AG04450 (cell line): ENCODE measurements around the gene GMDS. TPM values are rescaled to one million over a fixed set of nuclear protein-coding genes. Genes with fewer than 3 reads are reported as not detected.

Source experiments
- CTCF ChIA-PET: fragments of 300-600, 350-600 bp; formaldehyde crosslinking; extraction: SDS; loops from one replicate; lab custom pipeline; 2022; ENCODE audit warnings: antibody characterized with exemption, inconsistent platforms; lab: Charles Lee
- POLR2A ChIA-PET: fragments of 350-600 bp; formaldehyde crosslinking; extraction: SDS; loops from one replicate; lab custom pipeline; 2021; ENCODE audit warnings: antibody characterized with exemption, inconsistent platforms; lab: Yijun Ruan, JAX
- DNase-seq: peaks from one replicate; pipeline ENCODE4 v3.0.0-alpha.2; 2011; ENCODE audit warnings: low read depth, low spot score
- H3K27ac ChIP-seq: one replicate; pipeline ENCODE4 v1.5.1; 2012; ENCODE audit warnings: low read depth, low read length, control low read depth
- H3K27me3 ChIP-seq: one replicate; pipeline ENCODE4 v1.6.0; 2012; ENCODE audit warnings: low read length; ENCODE audit not compliant: control insufficient read depth, insufficient read depth
- H3K4me3 ChIP-seq: 2 replicates; pipeline ENCODE4 v1.5.1; 2011; ENCODE audit warnings: mild to moderate bottlenecking, low read depth, low read length, control low read depth
- H3K9me3 ChIP-seq: 2 replicates; pipeline ENCODE4 v1.5.1; 2012; ENCODE audit warnings: low read length; ENCODE audit not compliant: control insufficient read depth, insufficient read depth
- polyA plus RNA-seq: library from polyadenylated mRNA; depleted of rRNA; stranded (reverse); fragments of >200 nt; gene quantifications from 2 replicates; pipeline ENCODE4 v1.2.3, GENCODE V29; 2011
- TF ChIP-seq, protein P1 (sequence below): IDR thresholded peaks from 2 replicates; pipeline ENCODE4 v1.5.1; 2011; ENCODE audit warnings: low read depth, low read length, control low read depth, inconsistent platforms

Gene GMDS
- polyA plus RNA-seq, 1 experiment: 26.4 TPM

DNA sequence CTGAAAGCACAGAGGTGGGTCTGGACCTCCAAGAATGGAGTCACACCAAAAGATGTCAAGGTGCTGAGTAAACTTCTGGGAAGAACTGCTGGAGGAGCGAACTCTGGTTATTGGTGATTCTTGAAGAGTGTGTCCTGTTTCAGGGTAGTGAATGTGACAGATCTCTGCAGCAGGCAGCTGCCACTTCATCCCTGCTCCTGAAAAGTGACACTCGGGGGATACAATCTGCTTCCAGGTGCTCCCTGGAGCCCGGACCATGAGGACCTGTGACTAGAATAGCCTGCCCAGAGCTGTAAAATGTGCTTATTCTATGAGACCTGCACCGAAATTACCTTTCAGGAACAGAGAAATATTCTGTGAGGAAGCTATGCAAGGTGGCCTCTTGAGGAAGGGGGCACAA lies 444.6 kb downstream of the GMDS start:
- Histone ChIP-seq H3K9me3 (no peaks in the 10 kb centered on the region), H3K4me3 (no peak overlapping the region), H3K27me3 (no peaks in the 10 kb centered on the region), H3K27ac (no peak overlapping the region)
- TF ChIP-seq, protein P1, sequence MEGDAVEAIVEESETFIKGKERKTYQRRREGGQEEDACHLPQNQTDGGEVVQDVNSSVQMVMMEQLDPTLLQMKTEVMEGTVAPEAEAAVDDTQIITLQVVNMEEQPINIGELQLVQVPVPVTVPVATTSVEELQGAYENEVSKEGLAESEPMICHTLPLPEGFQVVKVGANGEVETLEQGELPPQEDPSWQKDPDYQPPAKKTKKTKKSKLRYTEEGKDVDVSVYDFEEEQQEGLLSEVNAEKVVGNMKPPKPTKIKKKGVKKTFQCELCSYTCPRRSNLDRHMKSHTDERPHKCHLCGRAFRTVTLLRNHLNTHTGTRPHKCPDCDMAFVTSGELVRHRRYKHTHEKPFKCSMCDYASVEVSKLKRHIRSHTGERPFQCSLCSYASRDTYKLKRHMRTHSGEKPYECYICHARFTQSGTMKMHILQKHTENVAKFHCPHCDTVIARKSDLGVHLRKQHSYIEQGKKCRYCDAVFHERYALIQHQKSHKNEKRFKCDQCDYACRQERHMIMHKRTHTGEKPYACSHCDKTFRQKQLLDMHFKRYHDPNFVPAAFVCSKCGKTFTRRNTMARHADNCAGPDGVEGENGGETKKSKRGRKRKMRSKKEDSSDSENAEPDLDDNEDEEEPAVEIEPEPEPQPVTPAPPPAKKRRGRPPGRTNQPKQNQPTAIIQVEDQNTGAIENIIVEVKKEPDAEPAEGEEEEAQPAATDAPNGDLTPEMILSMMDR: no peak
- CTCF ChIA-PET: interaction anchor here (1.1 kb wide), 1 partner anchor 304 kb away, joined by 3 read pairs; no protein-coding TSS in a partner anchor
- no peak for DNase-seq
- POLR2A ChIA-PET: no interaction called here

DNA sequence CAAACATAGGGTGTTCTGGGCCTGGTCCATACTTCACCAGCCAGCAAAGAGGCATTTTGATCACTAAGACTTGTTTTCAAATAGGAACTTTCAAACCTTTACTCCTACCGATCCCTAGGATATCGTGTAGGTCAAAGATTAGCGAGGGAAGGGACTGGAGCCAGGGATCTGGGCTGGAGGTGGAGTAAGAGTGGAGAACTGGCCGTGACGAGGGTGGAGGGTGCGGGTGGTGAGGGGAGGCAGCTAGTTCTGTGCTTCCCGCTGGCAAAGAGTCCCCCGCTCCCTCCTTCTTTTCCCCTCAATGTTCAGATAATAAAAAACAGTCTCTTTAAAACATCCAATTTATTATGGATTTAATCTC lies 446.5 kb downstream of the GMDS start:
- no peak overlapping the region for H3K4me3 ChIP-seq
- no peaks in the 10 kb centered on the region for H3K27me3 ChIP-seq
- CTCF ChIA-PET: no interaction called here
- POLR2A ChIA-PET: interaction anchor here (0.8 kb wide), 1 partner anchor 994 kb away, joined by 4 read pairs; no protein-coding TSS in a partner anchor
- no peaks in the 10 kb centered on the region for H3K9me3 ChIP-seq
- TF ChIP-seq, protein P1: no peak
- no peak overlapping the region for H3K27ac ChIP-seq
- no peak for DNase-seq

DNA sequence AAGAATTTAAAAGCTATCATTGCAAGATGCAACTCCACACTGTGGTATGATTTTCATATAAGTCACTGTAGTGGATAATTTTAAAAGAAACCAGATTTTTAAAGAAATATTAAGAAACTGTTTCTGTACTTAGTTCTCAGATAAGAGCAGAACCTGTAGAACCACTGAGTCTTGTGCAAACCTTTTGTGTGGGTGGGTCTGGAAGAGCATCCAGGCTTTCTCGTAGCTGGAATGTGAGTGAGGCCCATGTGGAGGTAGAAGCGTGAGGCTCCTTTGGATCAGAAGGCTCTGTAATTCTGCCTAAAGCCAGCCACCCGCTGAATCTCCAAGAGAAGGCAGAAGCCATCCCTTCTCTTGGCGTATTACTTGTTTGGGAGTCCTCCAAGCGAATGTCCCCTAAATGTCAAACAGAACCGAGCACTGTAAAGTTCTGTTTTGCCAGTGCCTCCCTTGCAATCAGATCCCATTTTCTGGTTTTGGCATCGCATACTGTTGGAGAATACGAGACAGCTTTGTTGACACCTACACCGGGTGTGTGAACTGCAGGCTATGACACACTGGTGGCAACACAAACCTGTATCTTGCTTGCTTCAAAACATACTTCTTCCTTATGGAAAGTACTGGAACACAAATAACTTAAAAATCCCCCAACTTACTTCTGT lies 447.0 kb downstream of the GMDS start:
- Histone ChIP-seq H3K27me3 (no peaks in the 10 kb centered on the region), H3K9me3 (no peaks in the 10 kb centered on the region), H3K27ac (no peak overlapping the region), H3K4me3 (no peak overlapping the region)
- ChIA-PET CTCF (interaction anchor here (0.6 kb wide), 1 partner anchor 419 kb away, joined by 3 read pairs; no protein-coding TSS in a partner anchor), POLR2A (interaction anchor here (0.8 kb wide), 1 partner anchor 995 kb away, joined by 4 read pairs; no protein-coding TSS in a partner anchor)
- TF ChIP-seq, protein P1: no peak
- DNase-seq: no peak

DNA sequence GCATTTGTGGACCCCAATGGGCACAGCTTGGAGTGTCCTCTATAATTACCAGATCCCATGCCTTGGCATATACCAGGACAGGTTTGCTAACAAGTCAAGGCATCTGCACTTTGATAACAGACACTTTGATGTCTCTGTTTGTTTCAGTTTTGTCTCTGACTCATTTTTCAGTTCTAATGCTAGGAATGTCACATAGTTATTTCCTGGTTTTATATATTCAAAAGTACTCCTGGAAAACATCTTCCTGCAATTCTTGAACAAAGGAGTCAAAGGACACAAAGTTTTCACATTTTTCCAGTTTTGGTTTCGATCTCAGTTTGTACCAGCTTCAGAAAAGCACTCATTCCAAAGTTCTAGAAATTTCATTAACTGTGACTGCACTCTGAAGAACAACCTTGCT lies 447.6 kb downstream of the GMDS start:
- TF ChIP-seq, protein P1: no peak
- Histone ChIP-seq H3K27ac (no peak overlapping the region), H3K27me3 (no peaks in the 10 kb centered on the region), H3K9me3 (no peaks in the 10 kb centered on the region), H3K4me3 (no peak overlapping the region)
- ChIA-PET CTCF (interaction anchor here (0.6 kb wide), 1 partner anchor 420 kb away, joined by 3 read pairs; no protein-coding TSS in a partner anchor), POLR2A (no interaction called here)
- no peak for DNase-seq
